D341Med (cell line): Measurements from ENCODE around the gene P4HA2.

Experiments
- DNase-seq: peaks from one replicate; pipeline ENCODE4 v3.0.0; 2012; ENCODE audit warnings: low spot score

The P4HA2 gene

DNA sequence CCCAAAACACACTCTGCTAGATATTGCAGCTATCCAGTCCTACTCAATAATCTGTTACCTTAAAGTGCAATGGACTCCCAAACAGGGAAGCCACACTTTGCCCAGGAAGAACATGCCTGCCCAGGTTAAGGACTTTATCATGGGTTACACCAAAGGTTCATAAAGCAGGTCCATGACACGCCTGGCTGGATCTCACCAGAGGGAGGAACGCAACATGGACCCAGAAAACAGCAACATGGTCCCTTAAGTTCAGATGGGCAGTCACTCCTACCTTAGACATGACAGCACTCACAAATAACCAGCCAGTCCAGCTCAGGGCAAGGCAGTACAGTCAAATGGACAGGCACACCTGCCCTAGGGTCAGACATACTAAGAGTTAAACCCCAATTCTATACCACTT, 3.8 kb downstream of the P4HA2 start:
- no peak for DNase-seq

DNA sequence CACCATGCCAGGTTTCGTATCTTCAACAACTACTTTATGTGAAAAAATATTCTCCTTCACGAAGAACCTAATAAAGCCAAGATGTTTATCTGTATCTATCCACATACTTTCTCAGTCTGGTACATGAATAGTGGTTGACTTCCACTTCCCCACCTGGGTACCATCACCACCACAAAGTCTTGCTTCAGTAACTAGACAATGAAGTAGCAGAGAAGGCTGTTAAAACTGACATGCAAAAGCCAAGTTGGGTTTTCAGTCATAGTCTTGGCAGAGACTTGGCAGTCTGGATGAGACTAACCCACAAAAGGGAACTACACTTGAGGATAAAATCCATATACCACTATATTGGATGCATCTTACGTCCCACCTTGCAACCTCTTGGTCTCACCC, 5.0 kb downstream of the P4HA2 start:
- no peak for DNase-seq

DNA sequence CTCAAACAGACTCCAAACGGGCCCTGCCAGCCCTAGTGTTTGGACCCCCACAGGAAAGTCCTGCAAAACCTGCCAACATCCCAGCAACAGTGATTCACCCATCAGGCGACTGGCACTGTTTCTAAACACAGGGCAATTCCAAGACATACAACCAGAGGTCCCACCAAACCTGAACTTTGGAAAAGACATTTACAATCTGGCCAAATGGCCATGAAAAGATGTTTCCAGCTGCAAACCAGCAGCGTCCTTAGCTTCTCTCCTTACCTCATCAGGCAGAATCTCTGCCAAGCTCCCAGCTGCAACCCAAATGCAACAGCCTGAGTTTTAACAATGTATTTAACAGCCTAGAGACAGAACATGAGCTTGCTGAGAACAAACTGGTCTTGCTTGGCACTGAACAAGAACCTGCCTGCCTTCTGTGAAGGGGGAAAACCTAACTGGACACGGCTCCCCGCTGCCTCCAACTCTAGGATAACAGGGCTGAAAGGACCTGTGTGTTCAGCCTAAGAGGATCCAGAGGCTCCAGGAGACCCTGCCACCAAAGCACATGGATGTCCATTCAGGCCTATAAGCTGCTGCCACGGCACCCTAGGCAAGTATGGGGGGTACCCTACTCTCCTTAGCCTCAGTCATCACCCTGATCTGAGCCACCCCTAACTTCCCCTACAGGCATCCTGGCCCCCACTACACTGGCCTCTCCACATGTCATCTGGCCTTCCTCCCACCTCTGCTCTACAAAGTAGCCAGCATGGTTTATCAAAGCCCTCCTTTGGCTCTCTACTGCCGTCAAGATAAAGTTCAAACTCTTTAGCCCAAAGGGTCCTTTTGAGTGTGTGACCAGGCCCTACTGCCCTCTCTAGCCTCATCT, 5.6 kb downstream of the P4HA2 start:
- no peak for DNase-seq

DNA sequence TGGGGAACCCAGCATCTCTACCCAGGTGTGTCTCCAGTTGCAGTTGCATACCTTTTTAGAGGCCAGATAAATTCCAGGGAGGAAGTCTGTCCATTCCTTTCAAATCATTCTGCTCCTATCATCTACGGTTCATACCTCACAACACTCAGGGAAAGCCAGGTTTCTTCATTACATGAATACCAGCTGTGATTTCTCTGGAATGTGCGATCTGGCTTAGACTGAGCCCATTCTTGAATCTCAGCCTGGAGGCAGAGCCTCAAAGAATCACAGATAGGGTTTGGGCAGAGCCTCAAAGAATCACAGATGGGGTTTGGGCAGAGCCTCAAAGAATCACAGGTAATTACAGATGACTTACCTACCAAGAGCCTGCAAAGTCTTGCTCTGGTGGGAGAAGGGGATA, 7.2 kb downstream of the P4HA2 start:
- no peak for DNase-seq

DNA sequence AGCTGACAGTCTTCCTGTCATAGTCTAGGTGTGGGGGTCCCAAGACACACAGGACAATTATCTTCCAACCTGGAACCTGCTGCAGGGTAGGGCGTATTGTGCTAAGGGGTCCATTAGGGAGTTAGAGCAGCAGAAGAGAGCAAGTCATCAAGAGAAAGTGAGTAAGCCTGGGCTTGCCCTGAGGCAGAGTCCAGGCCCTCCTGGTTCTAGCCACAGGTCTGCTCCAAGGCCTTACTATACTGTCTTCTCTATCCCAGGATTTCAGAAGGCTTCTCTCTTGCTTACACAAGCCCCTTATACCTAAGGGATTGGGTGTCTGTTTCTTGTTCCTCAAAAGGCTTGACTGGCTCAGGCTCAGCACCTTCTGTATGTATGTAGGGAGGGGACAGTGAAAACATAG, 7.7 kb downstream of the P4HA2 start:
- DNase-seq: no peak

DNA sequence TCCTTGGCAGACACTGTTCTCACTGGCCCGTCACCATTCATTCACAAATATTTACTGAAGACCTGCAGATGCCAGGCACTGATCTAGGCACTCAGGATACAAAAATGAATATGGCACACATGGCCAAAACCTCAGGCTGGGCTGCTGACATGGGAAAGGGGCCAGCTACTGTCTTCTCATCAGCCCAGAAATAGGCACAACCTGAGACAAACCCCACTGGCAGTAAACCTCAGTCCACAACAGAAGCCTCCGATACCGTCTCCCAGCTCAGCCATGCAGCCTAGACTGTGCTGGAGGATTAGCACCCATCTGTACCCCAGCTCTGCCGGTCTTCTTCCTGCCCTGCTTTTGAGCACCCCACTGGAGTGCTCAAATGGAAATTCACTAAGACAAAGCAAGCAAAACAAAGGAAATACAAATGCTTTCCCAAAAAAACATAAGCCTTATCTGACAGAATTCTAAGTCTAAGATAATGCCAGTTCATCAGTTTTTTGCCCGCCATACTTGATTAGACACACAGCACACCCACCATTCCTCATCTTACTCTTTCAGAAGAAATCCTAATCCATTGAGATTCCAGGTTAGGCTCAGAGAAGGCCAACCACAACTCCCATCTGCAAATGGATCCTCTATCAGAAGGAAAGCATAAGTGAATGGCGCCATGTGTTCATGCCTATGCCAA, 8.2 kb downstream of the P4HA2 start:
- DNase-seq: no peak

DNA sequence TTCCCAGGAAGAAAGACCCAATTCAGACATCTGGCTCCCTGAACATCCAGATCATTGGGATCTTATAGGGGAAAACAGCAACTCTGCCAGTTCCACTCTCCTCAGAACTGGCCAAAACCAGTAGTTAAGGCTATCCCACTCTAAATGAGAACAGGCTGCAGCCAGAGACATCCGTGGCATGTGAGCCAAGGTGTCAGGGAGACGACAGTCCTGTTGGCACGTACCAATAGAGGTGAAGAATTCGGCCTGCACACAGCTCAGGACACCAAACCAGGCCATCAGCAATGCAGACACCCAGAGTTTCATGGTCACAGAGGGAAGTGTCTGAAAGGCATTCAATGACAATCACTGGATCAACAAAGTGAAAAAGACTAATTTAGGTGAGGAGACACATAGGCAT, 9.3 kb downstream of the P4HA2 start:
- no peak for DNase-seq

DNA sequence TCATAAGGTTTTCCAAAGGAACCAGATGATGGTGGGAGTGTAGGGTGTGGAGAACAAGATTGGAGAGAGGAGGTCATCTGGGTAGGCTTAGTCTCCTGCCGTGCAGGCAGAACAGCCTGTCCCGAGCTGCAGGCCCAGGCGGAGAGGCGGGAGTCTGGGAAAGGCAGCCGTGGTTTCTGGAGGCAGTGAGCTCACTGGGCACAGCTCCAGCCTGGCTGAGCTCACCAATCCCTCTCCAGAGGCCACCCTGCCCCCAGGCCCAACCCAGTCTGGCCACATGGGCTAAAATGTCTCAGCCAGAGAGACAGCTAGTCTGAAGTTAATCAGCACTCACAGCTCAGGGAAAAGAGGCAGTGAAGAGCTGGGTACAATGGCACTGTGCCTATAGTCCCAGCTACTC, 12.3 kb downstream of the P4HA2 start:
- peak; percentile 54 for DNase-seq

DNA sequence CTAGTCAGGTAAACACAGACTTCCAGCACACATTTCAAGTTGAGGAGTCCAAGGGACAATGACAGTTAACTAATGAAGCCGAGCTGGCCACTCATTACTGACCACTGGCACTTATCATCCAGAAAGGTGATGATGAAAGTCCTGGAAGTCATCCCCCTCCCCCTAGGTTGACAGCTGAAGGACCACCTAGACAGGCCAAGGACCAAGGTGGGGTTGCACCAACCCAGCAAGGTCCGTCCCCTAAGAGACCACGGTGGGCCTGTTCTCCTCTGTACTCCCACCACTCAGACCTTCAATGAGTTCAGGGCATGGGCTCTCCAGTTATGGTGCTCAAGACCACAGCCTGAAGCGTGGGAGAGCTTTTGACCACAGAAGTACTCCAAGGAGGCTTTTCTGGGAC, 13.2 kb downstream of the P4HA2 start:
- no peak for DNase-seq

DNA sequence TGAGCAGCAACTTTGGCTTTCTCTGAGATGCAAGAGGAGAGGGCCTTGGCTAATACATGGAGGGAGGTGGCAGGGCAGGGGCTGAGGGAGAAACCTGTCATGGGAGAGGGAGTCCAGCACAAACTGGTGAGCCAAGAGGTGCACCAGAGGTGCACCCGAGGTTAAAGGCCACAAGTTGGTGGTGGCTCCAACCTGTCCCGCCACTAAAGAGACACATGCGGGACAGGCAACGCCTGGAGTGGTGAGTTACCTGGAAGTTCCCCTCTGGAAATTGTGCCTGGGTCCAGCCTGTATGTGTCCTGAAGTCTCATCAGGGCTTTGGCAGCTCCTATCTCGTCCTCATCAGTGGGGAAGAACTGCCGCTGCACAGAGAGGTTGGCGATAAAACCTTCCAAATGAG, 14.0 kb downstream of the P4HA2 start:
- DNase-seq: no peak

DNA sequence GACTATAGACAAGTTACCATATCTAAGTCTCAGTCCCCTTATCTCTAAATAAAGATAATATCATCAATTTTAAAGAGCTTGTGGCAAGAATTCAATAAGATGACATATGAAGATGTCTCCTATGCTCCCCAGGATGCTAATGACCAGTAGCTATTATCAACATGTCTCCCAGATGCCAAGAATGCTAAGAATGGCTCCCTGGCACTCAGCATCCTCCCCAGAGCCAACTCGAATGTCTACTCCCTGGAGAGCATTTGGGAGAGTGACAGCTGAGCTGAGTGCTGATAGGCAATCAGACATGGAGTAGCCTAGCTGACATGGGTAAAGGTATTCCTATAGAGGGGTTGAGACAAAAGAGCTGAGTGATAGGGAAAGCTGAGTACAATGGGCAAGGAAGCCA, 15.9 kb downstream of the P4HA2 start:
- DNase-seq: no peak

DNA sequence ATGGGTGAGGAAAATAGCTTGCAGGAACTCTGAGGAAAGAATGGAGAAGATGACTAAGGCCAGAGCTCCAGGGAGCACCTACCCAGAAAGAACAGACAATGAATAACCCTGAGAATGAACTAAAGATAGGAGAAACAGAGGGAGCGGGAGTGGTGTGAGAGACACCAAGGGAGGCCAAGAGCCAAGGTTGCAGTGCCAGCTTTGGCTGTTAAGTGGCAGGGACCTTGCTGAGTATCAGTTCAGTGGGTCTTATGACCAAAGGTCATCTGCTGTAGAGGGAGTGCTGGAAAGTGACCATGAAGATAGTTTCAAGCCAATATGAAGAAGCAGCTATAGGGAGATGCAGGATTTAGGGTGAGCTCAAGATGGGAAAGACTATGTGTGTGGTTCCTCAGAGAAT, 16.7 kb downstream of the P4HA2 start:
- no peak for DNase-seq

DNA sequence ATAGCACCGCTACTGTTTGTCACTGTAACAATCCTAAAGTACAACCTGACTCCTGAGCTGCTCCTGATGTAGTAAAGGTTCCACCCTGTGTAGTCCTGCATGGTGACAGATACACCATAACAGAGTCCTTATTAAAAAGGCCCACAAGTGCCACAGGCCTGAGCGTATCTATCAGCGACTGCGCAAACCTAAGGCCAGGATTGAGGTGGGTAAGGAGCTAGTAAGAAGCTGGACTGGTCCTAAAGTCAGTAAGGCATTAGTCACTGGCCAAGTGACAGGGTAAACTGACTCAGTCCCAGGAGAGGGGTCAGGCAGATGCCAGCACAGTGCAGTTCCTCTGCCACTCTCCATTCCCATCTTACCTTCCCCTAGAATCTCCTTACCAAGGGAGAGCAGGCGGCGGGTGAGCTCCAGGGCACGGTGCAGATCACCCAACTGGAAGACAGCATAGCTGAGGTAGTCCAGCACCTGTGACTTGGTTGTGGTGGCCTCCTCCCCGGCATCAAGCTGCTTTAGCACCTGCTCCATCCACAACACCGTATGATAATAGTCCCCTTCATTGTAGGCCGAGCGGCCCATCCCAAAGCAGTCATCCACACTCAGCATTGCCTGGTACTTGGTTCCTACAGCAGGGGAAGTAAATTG, 17.6 kb downstream of the P4HA2 start:
- DNase-seq: no peak

DNA sequence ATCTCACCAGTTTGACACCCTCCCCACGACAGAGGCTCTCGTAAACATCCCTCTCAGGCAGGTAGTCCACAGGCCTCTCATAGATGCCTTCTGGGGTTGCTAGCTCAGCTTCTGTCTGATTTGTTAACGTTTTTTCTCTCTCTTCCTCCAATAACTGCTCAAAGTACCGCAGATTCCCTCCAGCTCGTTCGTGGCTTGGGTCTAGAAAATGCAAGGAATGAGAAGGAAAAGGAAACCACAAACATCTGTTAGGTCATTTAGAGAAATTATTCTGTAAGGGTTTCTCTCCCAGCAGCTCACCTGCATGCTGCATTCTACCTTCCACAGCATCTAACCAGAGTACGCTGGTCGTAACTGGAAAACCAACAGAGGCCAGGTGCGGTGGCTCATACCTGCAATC, 18.5 kb downstream of the P4HA2 start:
- no peak for DNase-seq

DNA sequence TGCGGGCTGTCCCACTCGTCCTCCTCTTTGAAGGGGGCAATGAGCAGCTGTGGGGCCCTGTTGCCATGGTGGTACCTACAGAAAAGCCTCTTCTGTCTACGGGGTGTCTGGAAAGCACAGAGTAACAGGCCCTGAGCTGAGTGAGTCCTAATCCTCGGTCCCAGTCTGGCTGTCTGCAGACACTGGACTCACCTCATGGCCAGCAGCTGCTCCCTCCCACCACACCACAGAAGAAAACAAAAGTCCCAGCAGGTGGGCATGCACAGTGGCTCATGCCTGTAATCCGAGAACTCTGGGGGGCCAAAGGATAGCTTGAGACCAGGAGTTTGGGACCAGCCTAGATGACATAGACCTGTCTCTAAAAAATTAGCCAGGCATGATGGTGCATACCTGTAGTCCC, 19.9 kb downstream of the P4HA2 start:
- no peak for DNase-seq

DNA sequence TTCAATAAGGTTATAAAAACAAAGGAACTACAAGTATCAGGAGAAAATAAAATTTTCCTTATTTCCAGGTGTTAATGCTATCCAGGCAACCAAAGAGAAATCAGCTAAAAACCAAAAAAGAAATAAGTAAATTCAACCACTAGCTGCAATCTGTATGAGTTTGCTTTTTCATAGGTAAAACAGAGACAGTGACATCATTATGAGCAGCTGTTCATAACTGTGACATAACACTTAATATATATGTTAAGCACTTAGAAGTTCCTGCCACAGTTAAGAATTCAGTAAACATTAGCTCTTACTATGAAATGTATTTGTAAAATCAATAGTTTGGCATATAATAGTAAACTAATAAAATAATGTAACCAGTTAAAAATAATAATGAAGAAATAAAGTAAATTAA, 20.9 kb downstream of the P4HA2 start:
- DNase-seq: no peak

DNA sequence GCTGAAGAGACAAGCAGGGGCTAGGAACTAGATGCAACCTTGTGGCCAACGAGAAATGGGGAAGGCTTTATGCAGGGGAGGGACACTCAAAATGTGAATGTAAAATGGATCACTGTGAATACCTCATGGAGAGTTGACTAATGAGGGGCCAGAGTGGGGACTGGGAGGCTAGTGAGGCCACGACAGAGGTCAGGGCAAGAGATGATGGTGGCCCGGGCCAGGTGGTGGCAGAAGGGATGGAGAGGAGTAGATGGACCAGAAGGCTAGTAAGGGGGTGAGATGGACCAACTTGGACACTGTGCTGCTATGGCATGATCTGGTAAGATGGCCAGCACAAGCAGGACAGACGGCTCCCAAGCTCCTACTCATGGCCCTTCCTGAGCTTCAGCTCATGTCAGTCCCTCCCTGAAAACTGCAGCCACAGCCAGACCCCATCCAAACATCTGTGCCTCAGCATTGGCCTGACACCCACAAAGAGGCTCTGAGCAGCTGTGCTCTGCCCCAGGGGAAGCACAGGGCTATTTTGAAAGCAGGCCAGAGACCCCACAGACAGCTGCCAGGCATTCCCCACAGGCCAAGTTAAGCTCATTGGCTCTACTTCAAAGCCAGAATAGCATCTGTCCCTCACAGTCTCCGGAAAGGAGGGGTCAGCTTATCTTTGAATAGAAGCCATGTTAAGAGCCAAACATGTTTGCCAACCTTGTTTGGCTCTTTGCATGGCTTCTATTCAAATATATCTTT, 22.1 kb downstream of the P4HA2 start:
- peak; percentile 83 for DNase-seq

DNA sequence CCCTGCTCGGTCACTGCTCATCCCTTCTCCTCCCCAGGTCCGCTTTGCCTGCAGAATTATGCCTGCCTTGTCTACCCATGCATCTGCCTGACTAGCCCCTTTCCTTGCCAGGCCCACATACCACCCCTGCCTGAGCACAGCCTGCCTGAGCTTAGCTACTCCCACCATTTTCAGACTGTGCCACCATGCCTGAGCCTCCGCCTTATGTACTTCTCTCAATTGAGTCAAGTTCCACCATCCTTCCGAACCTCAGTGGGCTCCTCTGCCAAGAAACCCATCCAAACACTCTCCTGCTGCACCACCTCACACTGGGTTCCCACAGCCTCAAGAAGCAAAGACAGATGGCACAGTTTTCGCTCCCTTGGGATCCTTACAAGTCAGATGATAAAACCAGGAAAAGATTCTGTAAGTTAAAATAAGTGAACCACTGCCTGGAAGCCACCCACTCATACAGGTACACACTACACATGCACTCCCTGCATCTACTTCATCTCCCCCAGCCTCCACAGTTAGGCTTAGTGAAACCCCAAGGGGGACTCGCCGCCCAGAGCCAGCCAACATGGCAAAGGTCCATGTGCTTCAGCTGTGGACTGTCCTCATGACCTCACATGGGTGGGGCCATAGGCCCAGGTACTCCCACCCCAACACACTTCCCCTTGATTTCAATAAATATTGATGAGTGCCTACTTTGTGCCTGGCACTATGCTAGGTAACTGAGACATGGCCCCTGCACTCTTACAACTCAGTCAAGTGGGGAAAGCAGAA, 23.1 kb downstream of the P4HA2 start:
- DNase-seq: no peak

DNA sequence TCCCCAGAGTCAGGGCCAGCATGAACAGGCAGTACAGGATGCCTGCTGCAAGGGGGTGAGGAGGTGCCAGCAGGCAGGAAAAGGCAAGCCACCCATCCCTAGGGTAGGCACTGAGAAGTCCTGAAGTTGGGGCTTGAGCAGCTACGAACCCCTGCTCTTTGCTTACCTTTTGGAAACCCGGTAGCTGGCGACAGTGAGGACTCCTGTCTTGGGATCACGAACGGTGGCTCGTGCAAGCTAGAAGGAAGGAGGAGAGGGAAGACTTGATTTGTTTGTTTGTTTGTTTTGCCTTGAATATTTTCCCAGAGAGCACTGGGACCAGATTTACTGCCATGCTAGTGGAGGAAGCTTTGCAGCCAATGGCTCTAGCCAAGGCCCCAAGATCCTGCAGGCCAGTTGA, 23.7 kb downstream of the P4HA2 start:
- DNase-seq: no peak

DNA sequence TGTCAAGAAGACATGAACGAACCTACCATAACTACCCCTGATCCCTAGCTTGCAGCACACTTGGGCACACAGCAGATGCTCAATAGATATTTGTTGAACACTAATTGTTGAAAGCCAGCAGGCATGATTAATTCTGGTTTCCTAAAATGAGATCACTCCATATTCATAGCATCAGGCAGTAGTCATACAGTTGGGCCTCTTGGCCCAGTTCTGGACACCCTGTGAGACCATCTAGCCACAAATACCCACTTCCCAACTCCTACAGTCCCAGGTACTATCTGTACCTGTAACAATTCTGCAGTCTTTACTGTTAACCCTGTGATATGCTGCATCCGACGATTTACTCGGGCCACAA, 24.2 kb downstream of the P4HA2 start:
- DNase-seq: no peak

DNA sequence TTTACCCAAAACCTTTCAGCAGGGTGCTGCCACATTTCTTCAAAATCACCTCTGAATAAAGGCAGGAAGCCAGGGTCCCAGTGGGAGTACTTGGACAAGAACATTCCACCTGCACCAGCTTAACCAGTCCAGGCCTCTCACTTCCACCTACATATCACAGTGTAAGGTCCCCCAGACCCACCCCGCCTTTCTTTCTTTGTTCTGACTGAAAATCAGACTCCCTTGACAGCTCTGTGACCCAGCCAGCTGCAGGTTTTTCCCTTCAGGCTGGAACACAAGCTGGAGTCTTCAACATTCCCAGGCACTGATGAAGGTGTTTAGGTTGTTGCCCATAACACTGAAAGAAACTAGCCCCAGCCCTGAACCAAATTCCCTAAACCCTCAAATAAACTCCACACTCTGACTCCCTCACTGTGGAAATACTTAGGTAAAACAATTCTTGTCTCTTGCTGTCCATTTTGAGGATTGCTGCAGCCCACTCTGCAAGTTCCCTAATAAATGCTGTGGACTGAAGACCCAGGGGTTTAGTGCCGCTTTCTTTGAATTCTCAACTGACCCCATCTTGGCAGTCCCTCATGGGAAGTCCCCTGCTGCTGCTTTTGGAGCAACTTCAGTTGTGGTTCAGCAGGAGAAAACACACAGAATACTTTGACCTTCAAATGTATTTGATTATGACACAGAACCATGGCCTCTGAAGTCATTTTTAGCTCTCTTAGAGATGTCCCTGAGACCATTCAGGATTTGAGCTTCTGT, 24.8 kb downstream of the P4HA2 start:
- no peak for DNase-seq
